OCI-LY7 (cell line): ENCODE data around the gene RAX.

Experiments
- EZH2phosphoT487 ChIP-seq: fragments of 200-600 bp; sonication (generic); IDR thresholded peaks from 2 replicates; pipeline ENCODE4 v1.6.1; 2018; ENCODE audit warnings: low read depth, borderline replicate concordance, mild to moderate bottlenecking, mixed run types, antibody characterized with exemption, low read length, moderate library complexity, mixed read lengths
- TF ChIP-seq, protein P1 (sequence below): fragments of 200-600 bp; sonication (generic); conservative IDR thresholded peaks from 2 replicates; pipeline ENCODE4 v1.5.1; 2014; ENCODE audit warnings: mild to moderate bottlenecking, antibody characterized with exemption, low read length, moderate library complexity, mixed read lengths

DNA sequence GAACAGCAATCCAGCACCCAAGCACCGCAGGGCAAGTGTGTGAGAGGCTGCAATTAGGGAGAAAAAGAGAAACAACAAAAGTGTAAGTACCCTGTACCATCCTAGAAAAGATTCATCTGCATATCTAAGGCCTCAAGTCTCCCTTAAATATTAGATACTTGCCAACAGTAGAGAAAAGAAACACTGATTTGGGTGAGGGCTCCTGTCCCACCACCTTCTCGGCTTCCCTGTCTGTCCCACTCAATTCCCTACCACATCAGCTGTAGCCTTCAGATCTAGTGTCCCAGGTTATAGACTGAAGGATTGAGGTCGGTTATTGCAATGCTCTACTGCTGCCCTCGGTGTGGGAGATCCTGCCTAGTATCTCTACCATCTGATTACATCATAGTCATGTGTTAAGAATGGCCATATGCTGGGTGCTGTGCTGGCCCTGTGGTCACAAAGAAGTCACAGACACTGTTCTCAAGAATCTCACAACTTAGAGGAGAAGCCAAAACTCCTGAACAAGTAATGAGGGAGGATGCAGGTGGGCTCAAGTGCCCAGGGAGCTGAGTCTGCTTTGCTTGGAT is 2.5 kb downstream of the RAX start:
- TF ChIP-seq, protein P1, sequence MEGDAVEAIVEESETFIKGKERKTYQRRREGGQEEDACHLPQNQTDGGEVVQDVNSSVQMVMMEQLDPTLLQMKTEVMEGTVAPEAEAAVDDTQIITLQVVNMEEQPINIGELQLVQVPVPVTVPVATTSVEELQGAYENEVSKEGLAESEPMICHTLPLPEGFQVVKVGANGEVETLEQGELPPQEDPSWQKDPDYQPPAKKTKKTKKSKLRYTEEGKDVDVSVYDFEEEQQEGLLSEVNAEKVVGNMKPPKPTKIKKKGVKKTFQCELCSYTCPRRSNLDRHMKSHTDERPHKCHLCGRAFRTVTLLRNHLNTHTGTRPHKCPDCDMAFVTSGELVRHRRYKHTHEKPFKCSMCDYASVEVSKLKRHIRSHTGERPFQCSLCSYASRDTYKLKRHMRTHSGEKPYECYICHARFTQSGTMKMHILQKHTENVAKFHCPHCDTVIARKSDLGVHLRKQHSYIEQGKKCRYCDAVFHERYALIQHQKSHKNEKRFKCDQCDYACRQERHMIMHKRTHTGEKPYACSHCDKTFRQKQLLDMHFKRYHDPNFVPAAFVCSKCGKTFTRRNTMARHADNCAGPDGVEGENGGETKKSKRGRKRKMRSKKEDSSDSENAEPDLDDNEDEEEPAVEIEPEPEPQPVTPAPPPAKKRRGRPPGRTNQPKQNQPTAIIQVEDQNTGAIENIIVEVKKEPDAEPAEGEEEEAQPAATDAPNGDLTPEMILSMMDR, result no peak
- TF ChIP-seq EZH2phosphoT487, result no peak
